Right forelimb (tissue), 1 donor: Measurements from ENCODE around the gene HSDL1.
A peak's percentile ranks its signal among the peaks of the same experiment; 100 is the strongest.

ENCODE experiments used
- DNase-seq: peaks from one replicate; pipeline ENCODE4 v3.0.0-alpha.2; 2018

Gene HSDL1

DNA sequence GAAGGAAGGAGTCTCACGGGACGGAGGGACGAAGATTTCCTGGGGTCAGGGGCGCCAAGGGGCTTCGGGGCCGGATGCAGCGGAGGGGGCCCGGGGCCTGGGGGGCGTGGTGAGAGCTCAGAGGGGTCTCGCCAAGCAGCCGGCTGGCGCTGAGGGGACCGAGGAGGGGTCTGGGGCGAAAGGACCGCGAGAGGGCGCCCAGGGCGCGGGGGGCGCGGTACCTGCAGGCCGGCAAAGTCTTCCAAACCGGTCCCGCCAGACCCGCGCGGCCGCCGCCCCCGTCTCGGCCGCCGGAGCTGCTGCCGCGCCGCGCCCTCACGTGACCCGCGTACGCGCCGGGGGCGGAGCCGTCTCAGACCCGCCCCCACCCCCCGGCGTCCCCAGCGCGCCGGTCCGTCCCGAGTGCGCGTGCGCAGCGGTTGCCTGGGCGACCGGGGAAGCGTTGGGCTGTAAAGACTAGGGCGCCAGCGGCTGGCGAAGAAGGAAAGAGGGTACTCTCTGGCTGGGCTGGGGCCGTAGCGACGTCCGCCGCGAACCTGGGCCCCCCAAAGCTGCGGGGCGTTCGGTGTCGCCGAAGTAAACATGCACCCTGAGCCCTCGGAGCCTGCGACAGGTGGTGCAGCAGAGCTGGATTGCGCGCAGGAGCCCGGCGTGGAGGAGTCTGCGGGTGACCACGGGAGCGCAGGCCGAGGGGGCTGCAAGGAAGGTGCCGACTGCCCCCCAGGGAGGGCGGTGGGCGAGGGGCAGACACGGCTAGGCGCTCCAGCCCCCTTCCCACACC is at the start of gene HSDL1, which contains the start of gene DNAAF1:
Gene HSDL1, minus strand, starts transcription at position 319 of the 781 bp plus-strand sequence. CDS start 13,856 bp downstream, outside the sequence.
Gene DNAAF1, plus strand, starts transcription at position 450 of the 781 bp plus-strand sequence. Its CDS starts 133 bp downstream, at position 583.
- peak; percentile 94 for DNase-seq

DNA sequence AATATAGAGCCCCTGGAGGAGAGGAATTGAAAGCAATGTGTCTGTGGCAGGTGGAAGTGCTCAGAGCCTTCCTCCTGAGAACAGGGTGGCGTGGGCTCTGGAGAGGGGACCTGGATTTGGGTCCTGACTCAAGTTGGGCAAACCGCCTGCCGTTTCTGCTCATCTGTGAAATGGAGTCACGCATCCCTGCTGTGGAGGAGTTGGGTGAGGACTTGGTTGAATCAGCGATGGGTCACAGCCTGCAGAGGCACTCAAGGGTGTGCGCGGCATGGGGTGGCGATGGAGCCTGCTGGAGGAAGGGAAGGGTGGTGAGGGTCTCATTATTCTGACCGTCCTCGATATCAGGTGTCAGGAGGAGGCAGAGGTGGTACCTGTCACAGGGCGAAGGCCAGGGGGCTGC is 49.0 kb upstream of the HSDL1 start:
- no peak for DNase-seq

DNA sequence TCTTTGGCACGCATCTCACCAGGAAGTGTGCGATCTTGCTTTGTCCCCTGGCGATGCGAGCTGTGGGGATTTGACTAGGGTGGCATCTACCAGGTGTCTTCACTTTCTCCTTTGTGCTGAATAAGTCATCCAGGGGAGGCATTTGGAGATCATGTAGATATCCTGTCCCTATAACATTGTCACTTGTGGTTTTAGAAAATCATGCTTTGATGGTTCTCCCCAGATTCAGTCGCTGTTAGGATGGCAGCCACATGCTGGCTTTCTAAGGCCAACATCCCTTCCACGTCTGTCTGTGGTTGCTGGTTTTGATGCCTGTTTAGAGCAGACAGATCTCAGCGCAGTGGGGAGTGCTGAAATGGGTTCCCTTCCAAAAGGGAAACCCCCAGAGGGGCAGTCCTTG is 48.5 kb upstream of the HSDL1 start:
- DNase-seq = no peak

DNA sequence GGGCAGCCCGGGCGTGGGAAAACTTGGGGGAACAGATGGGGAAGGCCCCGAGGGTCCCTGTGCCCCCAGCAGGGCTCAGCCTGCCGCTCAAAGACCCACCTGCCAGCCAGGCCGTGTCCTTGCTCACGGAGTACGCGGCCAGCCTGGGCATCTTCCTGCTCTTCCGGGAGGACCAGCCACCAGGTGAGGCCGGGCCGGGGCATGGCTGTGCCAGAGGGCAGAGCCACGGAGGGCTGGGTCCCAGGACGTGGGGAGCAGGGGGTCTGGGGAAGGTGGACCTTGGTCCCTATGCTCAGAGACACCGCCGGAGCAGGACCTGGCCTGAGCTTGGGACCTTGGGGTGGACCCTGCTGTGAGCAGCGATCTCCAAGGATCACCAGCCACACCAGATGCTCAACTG is 46.5 kb upstream of the HSDL1 start:
- no peak for DNase-seq

DNA sequence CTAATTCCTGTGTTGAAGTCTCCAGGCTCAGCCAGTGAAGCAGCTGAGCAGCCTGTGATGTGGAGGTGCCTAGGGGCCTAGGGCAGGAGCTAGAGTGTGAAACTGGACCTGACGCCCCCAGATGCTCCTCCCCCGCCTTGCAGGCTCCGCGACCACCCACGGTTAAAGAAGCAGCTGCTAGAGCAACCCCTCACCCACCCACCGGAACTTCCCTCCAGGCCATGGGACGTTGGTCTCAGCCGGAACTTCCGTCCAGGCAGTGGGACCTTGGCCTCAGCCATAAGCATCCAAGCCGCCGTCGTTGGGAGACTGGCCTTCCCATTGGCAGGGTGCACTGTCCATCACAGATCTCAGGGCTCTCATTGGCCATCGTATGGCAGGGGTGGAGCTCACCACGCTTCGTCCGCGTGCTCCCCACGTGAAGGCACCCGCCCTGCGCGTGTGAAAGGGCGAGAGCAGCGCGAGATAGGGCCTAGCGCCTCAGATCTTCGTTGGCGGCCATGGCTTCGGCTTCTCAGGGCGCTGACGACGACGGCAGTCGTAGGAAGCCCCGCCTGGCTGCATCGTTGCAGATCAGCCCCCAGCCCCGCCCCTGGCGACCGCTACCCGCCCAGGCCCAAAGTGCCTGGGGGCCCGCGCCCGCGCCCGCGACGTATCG is 45.9 kb upstream of the HSDL1 start, which contains the start of gene ADAD2:
Gene ADAD2, plus strand, starts transcription at position 427 of the 658 bp plus-strand sequence. Its CDS starts 74 bp downstream, at position 501.
- no peak for DNase-seq

DNA sequence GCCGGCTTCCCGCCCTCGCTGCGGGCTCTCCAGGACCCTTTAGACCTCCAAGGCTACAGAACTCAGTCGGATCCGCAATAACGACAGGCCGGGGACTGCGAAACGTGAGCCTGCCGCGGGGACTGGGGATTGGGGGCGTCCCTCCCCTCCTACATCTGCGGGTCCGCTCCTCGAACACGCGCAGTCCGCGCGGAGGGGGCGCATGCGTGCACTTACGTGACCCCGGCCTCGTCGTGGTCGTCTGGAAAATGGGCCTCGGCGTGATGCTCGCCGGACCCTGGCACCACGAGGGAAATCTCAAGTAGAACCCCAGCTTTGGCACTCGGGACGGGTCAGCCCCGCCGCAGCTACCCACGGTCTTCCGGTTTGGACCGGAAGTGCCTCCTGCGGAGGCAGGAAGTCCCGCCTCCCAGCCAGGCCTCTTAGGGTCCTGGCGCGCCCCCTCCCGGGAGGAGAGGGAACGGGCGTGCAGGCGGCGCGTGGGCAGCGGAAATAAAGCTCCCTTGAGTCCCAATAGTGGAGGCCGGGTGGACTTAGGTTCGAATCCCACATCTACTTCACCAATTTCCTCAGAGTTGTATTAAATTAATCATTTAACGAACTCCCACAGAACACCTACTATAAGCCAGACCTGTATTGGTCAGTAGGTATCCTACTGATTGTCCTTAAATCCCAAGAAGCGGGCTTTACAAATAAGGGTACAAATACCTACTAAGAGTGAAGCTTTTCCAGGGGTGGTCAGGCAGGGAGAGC is 41.9 kb upstream of the HSDL1 start, which contains the start of gene TAF1C:
Gene TAF1C, minus strand, starts transcription at position 373 of the 753 bp plus-strand sequence. CDS start 2,069 bp downstream, outside the sequence.
- DNase-seq = peak; percentile 93

DNA sequence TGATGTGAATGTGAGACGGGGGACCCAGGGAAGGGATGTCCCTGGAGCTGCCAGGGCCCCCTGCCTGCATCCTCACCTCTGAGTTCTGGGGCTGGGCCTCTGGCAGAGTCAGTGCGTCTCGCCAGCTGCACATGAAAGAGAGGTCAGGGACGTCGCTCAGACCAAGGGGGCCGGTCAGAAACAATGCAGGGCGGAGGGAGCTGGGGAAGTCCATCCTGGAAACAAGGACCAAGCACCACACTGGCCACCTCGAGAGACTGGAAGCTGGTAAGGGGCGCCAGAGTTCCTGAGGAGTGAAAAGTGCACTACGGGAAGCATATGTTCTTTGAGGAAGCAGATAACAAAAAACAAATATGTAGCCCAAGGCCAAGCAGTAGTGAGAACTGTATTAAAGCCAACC is 39.8 kb upstream of the HSDL1 start:
- DNase-seq = no peak

DNA sequence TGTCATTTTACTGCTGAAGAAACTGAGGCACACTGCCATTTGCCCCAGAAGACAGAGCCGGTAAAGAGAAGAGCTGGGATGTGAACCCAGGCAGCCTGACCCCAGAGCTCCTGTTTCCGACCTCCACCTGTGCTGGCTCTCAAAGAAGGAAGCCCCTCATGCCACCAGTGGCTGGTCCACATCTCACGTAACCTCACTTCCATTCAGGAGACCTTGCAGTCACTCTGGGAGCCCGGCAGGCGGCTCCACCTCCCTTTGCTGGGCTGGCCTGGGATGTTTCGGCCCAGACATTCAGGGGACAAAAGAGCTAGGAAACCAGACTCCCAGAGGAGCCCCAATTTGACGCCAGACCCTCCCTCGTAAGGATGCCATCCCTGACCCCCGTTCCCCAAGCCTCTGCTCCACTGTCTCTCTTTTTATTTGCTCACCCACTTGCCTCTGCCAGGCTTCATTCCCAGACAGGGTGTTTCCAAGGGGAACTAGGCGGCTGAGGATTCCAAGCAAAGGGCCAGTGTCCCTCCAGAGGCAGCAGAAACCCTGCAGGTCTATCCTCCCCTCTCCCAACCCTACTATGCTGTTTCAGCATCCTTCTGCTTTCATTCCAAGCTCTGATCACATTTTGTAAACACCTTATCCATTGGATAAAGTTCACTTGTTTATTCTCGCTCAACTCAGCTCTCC is 39.1 kb upstream of the HSDL1 start:
- DNase-seq = no peak

DNA sequence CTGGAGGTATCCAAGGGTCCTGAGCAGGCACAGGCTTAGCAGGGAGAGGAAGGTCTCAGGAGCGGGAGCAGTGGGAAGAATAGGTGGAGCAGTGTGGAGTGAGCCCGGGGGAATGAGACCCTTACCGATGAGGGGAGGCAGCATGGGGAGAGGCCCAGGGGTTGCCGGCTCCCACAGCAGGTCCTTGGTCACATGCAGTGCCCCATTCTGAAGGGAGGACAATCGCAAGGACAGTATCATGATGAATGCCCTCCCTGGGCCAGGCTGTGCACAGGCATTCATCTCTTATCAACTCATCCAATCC is 38.5 kb upstream of the HSDL1 start:
- no peak for DNase-seq

DNA sequence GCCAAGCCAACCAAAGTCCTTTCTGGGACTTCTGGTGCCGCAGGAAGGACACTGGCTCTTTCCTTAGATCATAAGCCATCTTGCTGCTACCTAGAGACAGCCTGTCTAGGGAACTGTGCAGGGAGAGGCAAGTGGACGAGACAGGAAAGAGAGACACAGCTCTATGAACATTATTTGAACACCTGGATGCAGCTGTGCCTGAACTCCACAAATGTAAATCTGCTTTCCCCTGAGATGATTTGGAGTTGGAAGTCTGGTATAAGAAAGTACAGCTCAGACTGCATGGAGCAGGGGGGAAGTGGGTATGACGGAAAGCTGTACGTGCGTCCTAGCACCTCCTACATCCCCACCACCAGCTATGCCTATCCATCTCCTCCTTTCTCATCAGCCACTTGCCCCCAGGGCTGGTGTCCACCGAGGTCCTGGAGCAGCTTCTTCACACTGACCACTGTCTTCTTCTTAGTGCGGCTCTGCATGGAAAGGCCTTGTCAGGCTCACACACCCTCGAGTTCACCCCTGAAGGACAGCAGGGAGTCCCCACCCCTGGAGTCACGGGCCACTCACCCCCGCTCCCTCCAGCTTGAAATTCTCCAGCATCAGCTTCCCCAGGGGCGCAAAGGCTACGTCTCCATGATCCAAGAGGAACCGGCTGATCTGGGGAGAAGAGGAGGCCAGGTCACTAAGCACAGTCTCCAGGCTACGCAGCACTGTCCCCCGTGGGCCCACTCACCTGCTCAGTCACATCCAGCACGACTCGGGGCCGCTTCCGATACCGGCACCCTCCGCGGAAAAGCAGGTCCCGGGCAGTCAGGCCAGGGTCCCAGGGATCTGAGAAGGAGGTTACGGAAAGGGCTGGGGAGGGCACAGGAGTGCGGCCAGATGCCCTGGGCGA is 37.9 kb upstream of the HSDL1 start:
- no peak for DNase-seq

DNA sequence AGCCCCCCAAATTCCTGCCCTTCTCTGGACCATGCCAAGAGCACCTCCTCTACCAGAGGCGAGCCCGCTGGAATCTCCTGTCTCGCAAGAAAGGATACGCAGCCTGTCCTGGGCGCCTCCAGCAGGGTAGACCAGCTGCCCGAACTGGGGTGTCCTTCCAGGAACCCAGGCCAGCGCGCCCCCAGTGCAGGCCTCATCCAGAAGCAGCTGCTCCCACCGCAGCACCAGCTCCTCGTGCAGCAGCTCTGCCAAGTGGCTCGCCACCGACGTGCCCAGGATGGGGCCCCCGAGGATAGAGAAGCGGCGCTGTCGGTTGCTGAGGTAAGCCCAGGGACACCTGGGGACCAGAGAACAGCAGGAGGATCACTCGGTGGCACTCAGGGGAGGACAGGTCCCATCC is 37.1 kb upstream of the HSDL1 start:
- DNase-seq = no peak

DNA sequence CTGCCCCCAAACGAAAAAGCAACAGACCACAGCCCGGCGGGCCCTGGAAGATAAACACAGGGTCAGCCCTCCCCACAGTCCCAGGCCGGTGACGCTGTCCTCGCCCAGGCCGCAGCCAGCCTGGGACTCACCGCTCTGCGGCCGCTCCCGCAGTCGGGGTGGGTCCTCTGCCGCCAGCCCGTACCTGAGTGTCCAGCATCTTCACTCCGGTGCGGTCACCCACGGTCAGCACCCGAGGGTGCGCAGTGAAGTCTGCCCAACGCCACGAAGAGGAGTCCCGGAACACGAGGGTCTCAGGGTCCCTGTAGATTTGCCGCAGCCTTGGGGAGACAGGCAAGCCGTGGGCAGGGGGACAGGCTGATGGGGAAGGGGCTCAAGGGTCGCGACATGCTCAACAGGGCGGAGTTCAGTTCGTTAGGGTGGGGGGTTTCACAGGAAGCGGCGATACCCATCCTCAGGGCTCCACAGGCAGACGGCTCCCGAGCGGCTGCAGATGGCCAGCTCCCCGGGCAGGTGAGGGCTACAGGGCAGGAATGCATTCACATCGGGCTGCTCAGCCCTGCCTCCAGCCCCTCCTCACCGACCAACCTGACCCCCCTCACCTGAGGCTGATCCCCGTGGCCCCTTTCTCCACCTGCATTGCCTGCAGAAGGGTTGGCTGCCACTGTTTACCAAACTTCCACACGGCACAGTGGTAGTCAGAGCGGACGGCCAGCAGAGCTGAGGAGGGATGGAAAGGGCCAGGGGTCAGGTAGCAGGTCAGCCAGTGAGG is 36.4 kb upstream of the HSDL1 start:
- no peak for DNase-seq

DNA sequence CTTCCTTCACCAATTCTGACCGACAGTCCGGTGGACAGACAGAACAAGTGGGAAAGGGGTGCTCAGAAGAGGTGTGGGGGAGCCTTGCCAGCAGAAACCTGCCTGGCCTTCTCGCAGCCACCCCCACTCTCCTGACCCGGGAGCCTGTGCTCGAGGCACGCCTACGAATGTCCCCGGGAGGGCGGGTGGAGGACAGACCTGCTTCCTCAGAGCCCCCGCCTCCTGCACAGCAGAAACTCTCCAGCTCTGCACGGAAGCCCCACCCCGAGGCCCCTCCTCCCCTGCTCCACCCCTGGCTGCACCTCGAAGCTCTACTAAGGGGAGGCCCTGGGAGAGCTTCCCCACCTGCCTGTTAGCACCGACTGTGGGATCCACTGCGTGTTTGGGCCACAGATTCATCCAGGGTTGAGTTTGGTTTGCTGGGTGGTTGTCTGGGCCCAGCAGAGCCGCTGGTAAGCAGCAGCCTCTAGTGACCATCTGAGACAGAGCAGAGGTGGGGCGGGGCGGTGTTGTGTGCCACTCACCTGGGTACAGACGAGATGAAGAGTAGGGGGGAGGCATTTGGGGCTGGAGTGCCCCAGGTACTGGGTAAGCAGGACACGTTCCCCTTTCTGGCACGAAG is 35.7 kb upstream of the HSDL1 start:
- no peak for DNase-seq

DNA sequence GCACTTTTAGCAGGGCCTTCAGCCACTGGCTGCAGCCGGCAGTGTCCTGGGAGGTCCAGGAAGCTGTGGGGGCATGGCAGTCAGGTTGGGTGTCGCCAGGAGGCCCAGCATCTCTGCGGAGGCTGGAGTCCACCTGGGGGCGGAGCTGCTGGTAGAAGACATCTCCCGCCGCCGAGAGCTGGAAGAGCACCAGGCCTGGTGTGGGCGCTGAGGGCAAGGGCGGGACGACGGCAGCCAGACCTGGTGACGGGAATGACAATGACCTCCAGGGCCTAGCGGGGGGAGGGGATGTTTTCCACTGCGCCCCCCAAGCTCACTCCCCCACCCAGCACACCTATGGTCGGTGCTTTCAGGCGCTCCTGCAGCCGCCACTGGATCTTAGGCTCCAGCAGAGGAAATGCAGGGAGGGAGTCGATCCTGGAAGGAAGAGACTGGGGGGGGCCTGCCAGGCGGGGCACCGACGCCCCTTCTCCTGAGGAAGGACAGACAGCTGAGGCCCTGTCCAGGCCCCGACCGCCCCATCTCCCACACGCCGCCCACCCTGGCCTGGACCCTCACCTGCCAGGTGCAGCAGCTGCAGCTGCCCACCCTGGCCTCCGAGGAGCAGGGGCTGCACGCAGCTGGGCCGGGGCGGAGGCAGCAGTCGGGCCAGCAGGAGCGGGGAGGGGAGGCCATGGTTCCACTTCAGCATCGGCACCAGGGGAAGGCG is 34.8 kb upstream of the HSDL1 start:
- DNase-seq = no peak

DNA sequence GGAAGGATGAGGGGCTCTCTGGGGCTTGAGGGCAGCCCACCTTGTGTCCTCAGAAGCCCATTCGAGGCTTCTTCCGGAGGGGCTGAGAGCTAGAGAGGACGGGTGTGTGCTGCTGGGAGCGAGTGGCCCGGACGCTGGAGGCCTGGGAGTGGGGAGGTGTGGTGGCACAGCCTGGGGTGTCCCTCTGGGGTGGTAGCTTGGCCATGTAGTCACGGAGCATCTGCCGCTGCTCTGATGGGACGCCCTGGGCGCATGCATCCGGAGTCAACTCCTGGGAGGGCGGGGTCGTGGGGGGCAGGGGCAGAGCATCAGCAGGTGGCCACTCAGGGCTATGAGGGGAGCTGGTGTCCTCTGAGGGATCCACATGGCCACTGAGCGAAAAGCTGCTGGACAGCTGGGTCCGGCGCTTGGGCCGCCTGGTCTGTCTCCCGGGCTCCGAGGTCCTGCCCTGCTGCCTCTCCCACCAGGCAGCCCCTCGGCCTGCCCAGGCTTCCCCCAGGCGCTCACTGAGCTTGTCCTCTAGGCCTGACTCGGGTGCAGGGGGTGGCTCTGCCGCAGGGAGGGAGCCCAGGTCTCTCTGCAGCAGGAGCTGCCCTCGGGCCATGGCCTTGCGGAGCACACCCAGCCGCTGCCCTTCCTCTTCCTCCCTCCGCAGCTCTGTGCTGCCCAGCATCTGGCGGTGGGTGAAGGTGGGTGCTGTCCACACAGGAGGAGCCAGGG is 34.1 kb upstream of the HSDL1 start:
- DNase-seq = no peak

DNA sequence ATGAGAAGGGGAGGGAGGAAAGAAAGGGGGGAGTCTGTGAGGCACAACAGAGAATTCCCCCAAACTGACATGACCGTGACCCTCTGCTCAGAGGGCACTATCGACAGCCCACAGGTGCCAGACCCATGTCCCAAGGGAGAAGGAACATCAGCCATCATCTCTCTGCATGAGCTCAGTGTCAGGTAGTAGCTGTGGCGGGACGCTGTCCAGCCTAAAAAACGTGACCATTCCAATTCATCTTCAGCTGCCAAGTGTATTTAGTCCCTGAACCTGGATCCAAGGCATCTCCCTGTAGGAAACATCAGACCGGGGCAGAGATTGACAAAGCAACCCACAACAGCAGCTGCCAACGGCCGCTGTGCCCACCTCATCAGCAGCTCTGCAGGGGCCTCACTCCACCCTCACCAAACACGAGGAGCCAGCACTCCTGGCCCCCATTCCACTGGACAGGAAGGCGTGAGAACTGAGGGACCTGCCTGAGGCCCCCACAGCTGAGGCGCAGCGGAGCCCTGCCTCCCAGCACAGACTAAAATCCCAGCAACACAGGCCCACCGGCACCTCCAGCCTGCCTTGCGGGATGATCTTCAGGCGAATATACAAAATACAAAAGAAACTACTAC is 33.3 kb upstream of the HSDL1 start:
- DNase-seq = no peak

DNA sequence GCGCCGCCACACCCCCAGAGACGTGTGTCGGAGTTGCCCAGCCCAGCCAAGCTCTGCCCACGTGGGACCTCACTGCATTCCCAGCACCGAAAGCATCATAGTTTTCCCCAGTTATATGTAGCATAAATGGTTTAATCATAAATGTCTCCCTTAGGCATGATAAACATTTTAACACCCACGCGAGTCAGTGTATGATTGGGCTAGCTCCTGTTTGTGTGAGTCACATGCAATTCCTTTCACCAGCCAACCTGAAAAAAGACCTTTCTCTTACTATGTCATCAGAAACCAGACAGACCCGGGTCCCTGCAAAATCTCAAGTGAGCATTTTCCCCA is 32.7 kb upstream of the HSDL1 start:
- DNase-seq = no peak

DNA sequence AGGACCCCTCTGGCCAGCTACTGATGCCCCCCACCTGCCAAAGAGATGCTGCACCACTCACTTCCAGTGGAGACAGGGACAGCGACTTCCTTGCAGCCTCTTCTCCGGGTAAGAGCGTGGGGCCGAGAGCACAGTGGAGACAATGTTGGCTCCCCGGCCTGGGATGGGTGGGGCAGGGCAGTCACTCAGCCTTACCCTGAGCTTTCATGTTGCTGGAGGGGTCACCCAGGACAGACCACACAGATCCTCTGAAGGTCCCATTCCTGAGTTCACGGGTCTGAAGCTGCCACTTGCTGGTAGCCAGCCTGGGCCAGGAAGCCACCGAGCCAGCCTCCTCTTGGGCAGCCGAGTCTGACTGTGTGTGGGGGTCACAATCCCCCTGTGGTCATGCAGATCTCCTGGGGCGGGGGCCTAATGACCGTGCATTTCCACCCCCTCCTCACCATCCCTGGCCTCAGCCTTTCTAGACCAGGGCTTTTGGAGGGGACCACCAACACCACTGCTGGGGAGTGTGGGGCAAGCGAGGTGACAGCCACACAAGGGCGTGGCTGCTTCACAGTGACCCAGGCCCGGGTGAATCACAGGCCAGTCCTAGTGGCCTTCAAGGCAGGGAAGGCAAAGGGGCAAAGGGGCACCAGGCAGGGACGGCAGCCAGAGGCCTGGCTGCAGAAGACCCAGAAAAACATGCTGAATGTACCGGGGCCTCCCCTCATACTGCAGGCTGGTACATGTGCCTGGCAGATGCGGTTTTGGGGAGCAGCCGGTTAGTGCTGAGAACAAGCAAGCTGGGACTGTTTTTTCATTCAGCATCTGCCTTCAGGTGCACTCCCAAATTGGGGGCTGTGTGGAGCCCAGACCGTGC is 31.4 kb upstream of the HSDL1 start:
- no peak for DNase-seq
